Left kidney (tissue), 2 donors: ENCODE data around the gene DCK. TPM values are rescaled to one million over a fixed set of nuclear protein-coding genes. Genes with fewer than 3 reads are reported as not detected.
"Not testable (repeated sequence)": the region's sequence is repeated elsewhere in the genome, so short reads cannot be mapped to it uniquely, and the experiment has no call there.

Source experiments
- DNase-seq: peaks from one replicate; pipeline ENCODE4 v3.0.0-alpha.2; 2013
- polyA plus RNA-seq: library from polyadenylated mRNA; unstranded; fragments of 120-200 nt; gene quantifications from one replicate; pipeline ENCODE4 v1.2.1, GENCODE V29; 2013; ENCODE audit not compliant: insufficient read length

Gene DCK
- polyA plus RNA-seq, 1 donor, result 34.6 TPM

DNA sequence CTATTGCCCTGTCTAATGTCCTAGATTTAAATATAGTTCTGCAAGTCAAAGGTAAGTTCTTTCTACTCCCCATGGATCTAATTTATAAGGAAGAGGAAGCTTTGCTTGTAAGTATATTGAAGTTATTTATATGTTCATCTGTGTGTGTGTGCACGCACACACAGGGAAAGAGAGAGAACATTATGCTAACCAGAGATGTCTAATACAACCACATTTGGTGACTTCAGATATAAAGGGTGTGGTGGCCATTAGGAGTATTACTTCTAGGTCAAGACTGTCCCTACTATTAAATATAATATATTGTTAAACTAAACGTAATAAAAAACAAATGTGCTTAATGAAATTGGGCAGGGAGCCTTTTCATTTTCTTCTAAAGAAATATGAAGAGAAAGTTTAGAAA lies 4.1 kb downstream of the DCK start:
- no peak for DNase-seq

GRCh38 chr4:70999639-71000038 lies 6.2 kb downstream of the DCK start:
- not testable (repeated sequence) for DNase-seq

- DNase-seq, result not testable (repeated sequence)
These were observed 7.9 kb downstream of the DCK start for GRCh38 chr4:71001363-71001762.

DNA sequence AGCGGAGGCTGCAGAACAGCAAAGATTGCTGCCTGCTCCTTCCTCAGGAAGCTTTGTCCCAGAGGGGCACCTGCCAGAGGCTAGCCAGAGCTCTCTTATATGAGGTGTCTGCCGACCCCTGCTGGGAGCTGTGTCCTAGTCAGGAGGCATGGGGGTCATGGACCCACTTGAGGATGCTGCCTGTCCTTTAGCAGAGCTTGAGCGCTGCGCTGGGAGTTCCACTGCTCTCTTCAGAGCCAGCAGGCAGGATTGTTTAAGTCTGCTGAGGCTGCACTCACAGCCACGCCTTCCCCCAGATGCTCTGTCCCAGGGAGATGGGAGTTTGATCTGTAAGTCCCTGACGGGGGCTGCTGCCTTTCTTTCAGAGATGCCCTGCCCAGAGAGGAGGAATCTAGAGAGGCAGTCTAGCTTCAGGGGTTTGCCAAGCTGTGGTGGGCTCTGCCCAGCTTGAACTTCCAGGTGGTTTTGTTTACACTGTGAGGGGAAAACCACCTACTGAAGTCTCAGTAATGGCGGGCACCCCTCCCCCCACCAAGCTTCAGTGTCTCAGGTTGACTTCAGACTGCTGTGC lies 10.9 kb downstream of the DCK start:
- no peak for DNase-seq

DNA sequence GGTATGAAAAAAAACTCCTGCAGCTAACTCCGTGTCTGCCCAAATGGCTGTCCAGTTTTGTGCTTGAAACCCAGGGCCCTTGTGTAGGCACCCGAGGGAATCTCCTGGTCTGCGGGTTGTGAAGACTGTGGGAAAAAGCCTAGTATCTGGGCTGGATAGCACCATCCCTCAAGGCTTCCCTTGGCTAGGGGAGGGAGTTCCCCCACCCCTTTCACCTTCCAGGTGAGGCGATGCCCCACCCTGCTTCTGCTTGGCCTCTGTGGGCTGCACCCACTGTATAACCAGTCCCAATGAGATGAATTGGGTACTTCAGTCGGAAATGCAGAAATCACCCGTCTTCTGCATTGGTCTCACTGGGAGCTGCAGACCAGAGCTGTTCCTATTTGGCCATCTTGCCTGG lies 11.6 kb downstream of the DCK start:
- not testable (repeated sequence) for DNase-seq

- DNase-seq, result no peak
These were observed 12.9 kb downstream of the DCK start for GRCh38 chr4:71006203-71006907.

DNA sequence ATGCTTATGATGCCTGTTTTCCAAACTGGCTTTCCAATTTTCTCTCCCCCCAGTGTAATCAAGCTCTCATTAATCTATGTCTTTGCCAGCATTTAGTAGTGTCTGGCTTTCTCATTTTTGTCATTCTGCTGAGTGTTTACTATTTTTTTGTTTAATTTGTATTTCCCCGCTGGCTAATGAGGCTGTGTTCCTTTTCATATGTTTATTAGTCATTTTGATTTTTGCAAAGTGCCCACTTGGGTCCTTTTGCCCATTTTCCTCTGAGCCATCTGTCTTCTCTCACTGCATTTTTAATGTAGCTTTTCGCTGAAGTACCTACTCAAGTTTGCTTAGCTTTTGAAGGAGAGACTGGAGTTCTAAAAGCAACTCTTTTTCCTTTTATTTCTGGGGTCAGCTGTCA lies 14.7 kb downstream of the DCK start:
- DNase-seq, result no peak

GRCh38 chr4:71009086-71009485 lies 15.6 kb downstream of the DCK start:
- no peak for DNase-seq

- DNase-seq, result peak; percentile 38
These were observed 16.6 kb downstream of the DCK start for GRCh38 chr4:71009890-71010588.

GRCh38 chr4:71011451-71011850 lies 18.0 kb downstream of the DCK start:
- no peak for DNase-seq

DNA sequence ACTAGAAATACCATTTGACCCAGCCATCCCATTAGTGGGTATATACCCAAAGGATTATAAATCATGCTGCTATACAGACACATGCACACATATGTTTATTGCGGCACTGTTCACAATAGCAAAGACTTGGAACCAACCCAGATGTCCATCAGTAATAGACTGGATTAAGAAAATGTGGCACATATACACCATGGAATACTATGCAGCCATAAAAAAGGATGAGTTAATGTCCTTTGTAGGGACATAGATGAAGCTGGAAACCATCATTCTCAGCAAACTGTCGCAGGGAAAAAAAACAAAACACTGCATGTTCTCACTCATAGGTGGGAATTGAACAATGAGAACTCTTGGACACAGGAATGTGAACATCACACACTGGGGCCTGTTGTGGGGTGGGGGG lies 23.9 kb downstream of the DCK start:
- DNase-seq, result not testable (repeated sequence)

- no peak for DNase-seq
These were observed 27.2 kb downstream of the DCK start for GRCh38 chr4:71020611-71021010.

DNA sequence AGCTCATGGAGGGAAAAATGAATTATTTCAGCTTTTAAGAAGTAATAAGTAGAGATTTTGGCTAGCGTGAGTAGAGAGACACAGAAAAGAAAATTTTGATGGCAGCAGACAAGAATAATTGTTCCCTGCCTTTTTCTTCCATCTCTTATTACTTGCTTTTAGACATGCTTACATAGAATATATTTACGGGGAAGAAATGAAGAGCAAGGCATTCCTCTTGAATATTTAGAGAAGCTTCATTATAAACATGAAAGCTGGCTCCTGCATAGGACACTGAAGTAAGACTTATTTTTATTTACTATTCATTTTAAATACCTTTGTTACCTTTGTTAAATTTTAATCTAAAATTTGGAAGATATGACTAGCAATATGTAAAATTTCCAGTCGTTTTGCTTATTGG lies 32.2 kb downstream of the DCK start:
- DNase-seq, result no peak

DNA sequence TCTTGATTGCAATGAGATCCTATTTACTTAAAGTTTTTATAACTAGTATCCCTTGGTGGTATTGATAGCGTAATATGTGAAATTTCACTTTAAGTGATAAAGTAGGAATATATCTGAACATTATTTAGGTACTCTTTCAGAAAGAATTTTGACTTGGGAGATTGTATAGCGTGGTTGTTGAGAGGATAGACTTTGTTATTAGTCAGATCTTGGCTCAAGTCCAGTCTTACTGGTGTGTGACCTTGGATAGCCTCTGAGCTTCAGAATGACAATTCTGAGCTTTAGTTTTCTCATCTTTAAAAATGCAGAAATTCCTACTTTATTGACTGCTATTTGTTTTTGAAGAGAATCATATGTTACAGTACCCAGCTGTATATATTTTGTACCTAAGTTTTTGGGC lies 32.6 kb downstream of the DCK start:
- DNase-seq, result no peak

DNA sequence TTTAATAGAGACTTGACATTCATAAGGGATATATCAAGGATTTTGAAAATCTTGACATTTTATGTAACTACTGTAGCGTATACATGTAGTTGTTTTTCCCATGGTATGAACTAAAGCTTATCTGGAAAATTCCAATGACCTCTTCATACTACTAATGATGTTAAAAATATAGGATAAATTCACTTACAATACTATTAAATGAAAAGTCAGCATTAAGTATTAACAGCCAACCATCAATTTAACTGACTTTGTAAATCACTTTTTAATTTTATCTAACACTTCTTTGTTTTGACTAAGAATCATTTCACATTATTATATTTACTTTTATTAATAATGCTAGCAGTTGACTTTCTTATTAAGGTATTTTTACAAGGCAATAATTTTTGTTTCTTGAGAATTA lies 34.2 kb downstream of the DCK start:
- no peak for DNase-seq

GRCh38 chr4:71029504-71029903 lies 36.1 kb downstream of the DCK start:
- DNase-seq, result no peak

DNA sequence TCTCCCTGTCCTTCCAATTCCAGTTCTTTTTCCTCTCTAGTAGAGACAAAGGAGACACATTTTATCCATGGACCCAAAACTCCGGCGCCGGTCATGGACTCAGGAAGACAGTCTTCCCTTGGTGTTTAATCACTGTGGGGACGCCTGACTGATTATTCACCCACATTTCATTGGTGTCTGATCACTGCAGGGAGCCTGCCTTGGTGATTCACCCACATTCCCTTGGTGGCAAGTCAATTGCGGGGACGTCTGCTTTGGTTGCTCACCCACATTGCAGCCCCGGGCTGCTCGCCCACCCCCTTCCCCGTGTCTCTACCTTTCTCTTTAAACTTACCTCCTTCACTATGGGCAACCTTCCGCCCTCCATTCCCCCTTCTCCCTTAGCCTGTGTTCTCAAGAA lies 38.7 kb downstream of the DCK start:
- not testable (repeated sequence) for DNase-seq

DNA sequence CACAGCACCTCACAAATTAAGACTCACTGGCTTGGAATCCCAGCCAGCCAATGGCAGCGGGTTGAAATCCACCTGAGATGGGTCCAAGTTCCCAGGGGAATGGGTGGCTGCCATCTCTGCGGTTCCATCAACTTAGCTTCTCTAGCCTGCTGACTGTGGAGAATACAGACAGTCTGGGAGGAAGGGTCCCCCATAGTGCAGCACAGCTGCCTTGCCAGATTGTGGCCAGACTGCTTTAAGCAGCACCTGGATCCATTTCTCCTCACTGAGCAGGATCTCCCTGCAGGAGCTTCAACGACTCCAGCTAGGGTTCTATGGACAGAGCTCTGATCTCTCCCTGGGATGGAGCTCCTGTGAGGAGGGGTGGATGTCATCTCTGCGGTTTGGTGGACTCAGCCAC lies 51.8 kb downstream of the DCK start:
- DNase-seq, result no peak

DNA sequence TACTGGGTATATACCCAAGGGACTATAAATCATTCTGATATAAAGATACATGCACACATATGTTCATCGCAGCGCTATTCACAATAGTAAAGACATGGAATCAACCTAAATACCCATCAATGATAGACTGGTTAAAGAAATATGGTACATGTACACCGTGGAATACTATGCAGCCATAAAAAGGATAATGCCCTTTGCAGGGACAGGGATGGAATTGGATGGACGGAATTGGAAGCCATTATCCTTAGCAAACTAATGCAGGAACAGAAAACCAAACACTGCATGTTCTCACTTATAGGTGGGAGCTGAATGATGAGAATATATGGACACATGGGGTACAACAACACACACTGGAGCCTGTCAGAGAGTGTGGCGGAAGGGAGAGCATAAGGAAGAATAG lies 55.9 kb downstream of the DCK start:
- DNase-seq, result no peak

DNA sequence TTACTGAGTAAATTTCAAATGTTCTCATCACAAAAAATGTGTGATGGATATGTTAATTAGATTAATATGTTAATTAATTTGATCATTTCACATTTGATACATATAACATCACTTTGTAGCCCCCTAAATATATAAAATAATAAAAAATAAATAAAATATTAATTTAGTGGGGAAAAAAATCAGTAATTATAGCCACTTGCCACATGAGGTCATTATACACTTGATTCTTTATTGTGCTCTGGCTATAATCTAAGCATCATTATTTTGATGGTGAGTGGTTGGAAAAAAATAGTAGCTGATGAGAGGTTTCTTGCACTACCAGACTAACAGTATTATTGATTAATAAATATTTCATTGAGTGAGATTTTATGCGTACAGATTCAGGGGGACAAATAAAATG lies 57.4 kb downstream of the DCK start:
- no peak for DNase-seq

GRCh38 chr4:71052034-71052433 lies 58.6 kb downstream of the DCK start:
- no peak for DNase-seq

GRCh38 chr4:71052716-71053115 lies 59.3 kb downstream of the DCK start:
- DNase-seq, result no peak

GRCh38 chr4:71053613-71054012 lies 60.2 kb downstream of the DCK start:
- not testable (repeated sequence) for DNase-seq

DNA sequence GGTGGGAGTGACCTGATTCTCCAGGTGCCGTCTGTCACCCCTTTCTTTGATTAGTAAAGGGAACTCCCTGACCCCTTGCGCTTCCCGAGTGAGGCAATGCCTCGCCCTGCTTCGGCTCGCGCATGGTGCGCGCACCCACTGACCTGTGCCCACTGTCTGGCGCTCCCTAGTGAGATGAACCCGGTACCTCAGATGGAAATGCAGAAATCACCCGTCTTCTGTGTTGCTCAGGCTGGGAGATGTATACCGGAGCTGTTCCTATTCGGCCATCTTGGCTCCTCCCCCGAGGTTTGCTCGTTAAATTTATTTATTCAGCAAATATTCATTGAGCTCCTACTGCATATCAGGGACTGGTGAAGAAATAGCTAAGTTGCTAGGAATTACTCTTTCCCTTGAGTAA lies 66.1 kb downstream of the DCK start:
- not testable (repeated sequence) for DNase-seq
